H9 (cell line): ENCODE results near the gene EHF. TPM values are rescaled to one million over a fixed set of nuclear protein-coding genes. Genes with fewer than 3 reads are reported as not detected.

Experiments used
- DNase-seq: peaks from one replicate; pipeline ENCODE4 v3.0.0-alpha.2; 2017
- H2AFZ ChIP-seq: one replicate; pipeline ENCODE4 v1.6.1; 2013; ENCODE audit warnings: mild to moderate bottlenecking, low read length, control low read depth, moderate library complexity
- H2AK5ac ChIP-seq: 2 replicates; pipeline ENCODE4 v1.6.1; 2013; ENCODE audit warnings: low read length, control low read depth, mixed read lengths; ENCODE audit not compliant: insufficient read length
- H2BK120ac ChIP-seq: one replicate; pipeline ENCODE4 v1.6.1; 2013; ENCODE audit warnings: low read depth, mild to moderate bottlenecking, low read length, control low read depth, inconsistent platforms; ENCODE audit not compliant: poor library complexity, severe bottlenecking
- H2BK12ac ChIP-seq: 2 replicates; pipeline ENCODE4 v1.6.1; 2013; ENCODE audit warnings: low read length, control low read depth, mixed read lengths, low read depth; ENCODE audit not compliant: insufficient read length
- H2BK15ac ChIP-seq: 2 replicates; pipeline ENCODE4 v1.6.1; 2013; ENCODE audit warnings: low read depth, low read length, control low read depth
- H2BK20ac ChIP-seq: one replicate; pipeline ENCODE4 v1.6.1; 2013; ENCODE audit warnings: low read depth, mild to moderate bottlenecking, low read length, control low read depth, inconsistent platforms; ENCODE audit not compliant: poor library complexity, severe bottlenecking
- H2BK5ac ChIP-seq: 2 replicates; pipeline ENCODE4 v1.6.1; 2013; ENCODE audit warnings: low read length, control low read depth, mixed read lengths; ENCODE audit not compliant: insufficient read length
- H3K14ac ChIP-seq: 2 replicates; pipeline ENCODE4 v1.6.1; 2013; ENCODE audit warnings: low read length, control low read depth; ENCODE audit not compliant: insufficient read depth
- H3K18ac ChIP-seq: 2 replicates; pipeline ENCODE4 v1.6.1; 2013; ENCODE audit warnings: low read depth, mild to moderate bottlenecking, mixed read lengths, low read length, control low read depth; ENCODE audit not compliant: insufficient read length
- H3K23ac ChIP-seq: 2 replicates; pipeline ENCODE4 v1.6.1; 2013; ENCODE audit warnings: low read length, control low read depth, mixed read lengths, low read depth; ENCODE audit not compliant: insufficient read length
- H3K23me2 ChIP-seq: 2 replicates; pipeline ENCODE4 v1.6.1; 2013; ENCODE audit warnings: low read depth, mild to moderate bottlenecking, mixed read lengths, low read length, control low read depth; ENCODE audit not compliant: insufficient read length, poor library complexity, severe bottlenecking
- H3K27ac ChIP-seq: 2 replicates; pipeline ENCODE4 v1.5.1; 2013; ENCODE audit warnings: low read length, control low read depth, mixed read lengths, low read depth; ENCODE audit not compliant: insufficient read length
- H3K27me3 ChIP-seq: 2 replicates; pipeline ENCODE4 v1.6.1; 2013; ENCODE audit warnings: low read length, control low read depth, inconsistent platforms; ENCODE audit not compliant: insufficient read depth
- H3K4ac ChIP-seq: 2 replicates; pipeline ENCODE4 v1.6.1; 2013; ENCODE audit warnings: low read depth, mild to moderate bottlenecking, control low read depth, inconsistent platforms, low read length, moderate library complexity
- H3K4me1 ChIP-seq: 2 replicates; pipeline ENCODE4 v1.6.1; 2013; ENCODE audit warnings: low read length, control low read depth, inconsistent platforms; ENCODE audit not compliant: insufficient read depth
- H3K4me2 ChIP-seq: 2 replicates; pipeline ENCODE4 v1.6.1; 2013; ENCODE audit warnings: low read length, control low read depth, mixed read lengths; ENCODE audit not compliant: insufficient read length, insufficient read depth
- H3K56ac ChIP-seq: 2 replicates; pipeline ENCODE4 v1.6.1; 2013; ENCODE audit warnings: low read depth, mild to moderate bottlenecking, mixed read lengths, low read length, control low read depth; ENCODE audit not compliant: insufficient read length
- H3K79me1 ChIP-seq: 2 replicates; pipeline ENCODE4 v1.6.1; 2013; ENCODE audit warnings: low read depth, mild to moderate bottlenecking, moderate library complexity, low read length, control low read depth, inconsistent platforms; ENCODE audit not compliant: insufficient read depth, poor library complexity, severe bottlenecking
- H3K79me2 ChIP-seq: 2 replicates; pipeline ENCODE4 v1.6.1; 2013; ENCODE audit warnings: low read length, control low read depth, inconsistent platforms; ENCODE audit not compliant: insufficient read depth
- H3K9ac ChIP-seq: 2 replicates; pipeline ENCODE4 v1.6.1; 2013; ENCODE audit warnings: low read length, control low read depth, mixed read lengths; ENCODE audit not compliant: insufficient read length; ENCODE audit errors: extremely low read depth
- H3K9me3 ChIP-seq: one replicate; pipeline ENCODE4 v1.6.1; 2013; ENCODE audit warnings: low read depth, low read length, inconsistent platforms; ENCODE audit not compliant: control insufficient read depth
- H3T11ph ChIP-seq: one replicate; pipeline ENCODE4 v1.6.1; 2013; ENCODE audit warnings: mild to moderate bottlenecking, low read length, control low read depth, inconsistent platforms
- H4K20me1 ChIP-seq: one replicate; pipeline ENCODE4 v1.6.1; 2013; ENCODE audit not compliant: control insufficient read depth, insufficient read length, insufficient read depth
- H4K5ac ChIP-seq: 2 replicates; pipeline ENCODE4 v1.6.1; 2013; ENCODE audit warnings: low read depth, mild to moderate bottlenecking, mixed read lengths, low read length, control low read depth; ENCODE audit not compliant: insufficient read length
- H4K8ac ChIP-seq: replicated peaks from 2 replicates; pipeline ENCODE4 v1.6.1; 2013; ENCODE audit warnings: low read length, control low read depth, mixed read lengths, low read depth; ENCODE audit not compliant: insufficient read length
- H4K91ac ChIP-seq: 2 replicates; pipeline ENCODE4 v1.6.1; 2013; ENCODE audit warnings: low read depth, mild to moderate bottlenecking, moderate library complexity, mixed read lengths, low read length, control low read depth; ENCODE audit not compliant: insufficient read length
- H3K27ac Mint-ChIP-seq, 3 experiments: 2 replicates in 2 of 3; 3 replicates in 1 of 3; pipeline ENCODE4 v1.8.0; 2020 to 2021; ENCODE audit warnings: mixed read lengths in 3 of 3, mild to moderate bottlenecking in 1 of 3, moderate library complexity in 1 of 3
- H3K27me3 Mint-ChIP-seq: 2 replicates; pipeline ENCODE4 v1.8.0; 2021; ENCODE audit warnings: low read depth, mild to moderate bottlenecking, moderate library complexity, mixed read lengths
- H3K36me3 Mint-ChIP-seq, 3 experiments: 2 replicates in 2 of 3; 3 replicates in 1 of 3; pipeline ENCODE4 v1.8.0; 2020 to 2021; ENCODE audit warnings: low read depth in 3 of 3, mixed read lengths in 3 of 3; ENCODE audit not compliant: insufficient read depth in 1 of 3
- H3K4me1 Mint-ChIP-seq, 2 experiments: 2 replicates each; pipeline ENCODE4 v1.8.0; 2020; ENCODE audit warnings: mixed read lengths in 2 of 2
- H3K4me3 Mint-ChIP-seq, 2 experiments: 2 replicates in 1 of 2; 3 replicates in 1 of 2; pipeline ENCODE4 v1.8.0; 2020 to 2021; ENCODE audit warnings: mild to moderate bottlenecking in 2 of 2, mixed read lengths in 2 of 2, moderate library complexity in 1 of 2
- H3K9me3 Mint-ChIP-seq, 2 experiments: 2 replicates in 1 of 2; 3 replicates in 1 of 2; pipeline ENCODE4 v1.8.0; 2020; ENCODE audit warnings: mild to moderate bottlenecking in 2 of 2, mixed read lengths in 2 of 2, moderate library complexity in 1 of 2
- CTCF ChIP-seq: fragments of 200-600 bp; sonication (generic); conservative IDR thresholded peaks from 3 replicates; pipeline ENCODE4 v1.8.0; 2021; ENCODE audit warnings: antibody characterized with exemption, mild to moderate bottlenecking
- WGBS: extraction: QIAGEN DNeasy Blood & Tissue Kit; methylation state at CpG from one replicate; pipeline ENCODE4 v1.1.7; 2013; ENCODE audit warnings: missing lambda C conversion rate, low lambda C conversion rate, mixed read lengths; ENCODE audit not compliant: insufficient read length; ENCODE audit errors: extremely low coverage; 5-methylcytosine and 5-hydroxymethylcytosine counted together
- total RNA-seq: library from RNA; stranded (reverse); gene quantifications from 2 replicates; pipeline ENCODE4 v1.2.1, GENCODE V29; 2021

EHF gene
- total RNA-seq, 1 experiment from 2014 or later = not detected

- Histone ChIP-seq H3K4ac (no peak overlapping the region), H3K79me1 (no peaks in the 10 kb centered on the region), H4K20me1 (no peaks in the 10 kb centered on the region), H2BK120ac (no peak overlapping the region), H3K4me1 (no peaks in the 10 kb centered on the region), H3K27ac (no peak overlapping the region), H4K8ac (no peak overlapping the region), H3K18ac (no peak overlapping the region), H2AFZ (no peak overlapping the region), H4K5ac (no peak overlapping the region), H2BK12ac (no peak overlapping the region), H2BK20ac (no peak overlapping the region), H2AK5ac (no peak overlapping the region), H3K56ac (no peak overlapping the region), H3K79me2 (no peaks in the 10 kb centered on the region), H3K27me3 (no peaks in the 10 kb centered on the region), H3K14ac (no peak overlapping the region), H2BK15ac (no peak overlapping the region), H3K4me2 (no peak overlapping the region), H3K9me3 (no peaks in the 10 kb centered on the region), H3K23ac (no peak overlapping the region), H3T11ph (no peak overlapping the region), H2BK5ac (no peak overlapping the region), H3K9ac (no peak overlapping the region), H3K23me2 (no peaks in the 10 kb centered on the region), H4K91ac (no peak overlapping the region)
- H3K4me1 Mint-ChIP-seq = peaks cover 0 to 4% of the 10 kb centered on the region in 2 experiments; a peak in 3 of 4 replicates
- no peak overlapping the region for H3K4me3 Mint-ChIP-seq
- H3K27ac Mint-ChIP-seq = no peak overlapping the region; a peak in 1 of 7 replicates
- no CpG with 5 or more reads among the region's 5 CpGs for WGBS
- no peak for DNase-seq
- H3K9me3 Mint-ChIP-seq = no peaks in the 10 kb centered on the region
- peaks cover 1% of the 10 kb centered on the region; the same call in 1 of the 2 replicates for H3K27me3 Mint-ChIP-seq
- no peaks in the 10 kb centered on the region for H3K36me3 Mint-ChIP-seq
- TF ChIP-seq CTCF = no peak
Measured at GRCh38 chr11:34601609-34602008, 19.3 kb upstream of the EHF start.
